ENCODE measurements around the gene RGS9BP. TPM values are rescaled to one million over a fixed set of nuclear protein-coding genes. Genes with fewer than 3 reads are reported as not detected.
"Not testable (repeated sequence)": the region's sequence is repeated elsewhere in the genome, so short reads cannot be mapped to it uniquely, and the experiment has no call there.

Gene RGS9BP
- total RNA-seq, 2 experiments from 2014 or later: 0.54 to 0.72 TPM

GRCh38 chr19:32694851-32695250 is 19.2 kb downstream of the RGS9BP start:
- intact Hi-C loops (cut with micrococcal nuclease; ENCODE audit: unreplicated experiment); H3K9me2 ChIP-seq (ENCODE audit: insufficient read depth, low read length); H3K9me3 ChIP-seq (ENCODE audit: low read length); H4K20me1 ChIP-seq (ENCODE audit: insufficient read depth, low read length); H2AFZ ChIP-seq (ENCODE audit: low read length); DNase-seq (ENCODE audit: low spot score); H3K27ac ChIP-seq (ENCODE audit: low read depth, low read length, poor library complexity, severe bottlenecking); H3K4me2 ChIP-seq (ENCODE audit: low read length); BruUV-seq (replicated peaks); CTCF ChIA-PET (ENCODE audit: unreplicated experiment): not testable (repeated sequence)
- H3K4me1 ChIP-seq (ENCODE audit: insufficient read depth, low read length, poor library complexity, severe bottlenecking): peaks cover 20% of the 10 kb centered on the region
- peaks cover 13% of the 10 kb centered on the region; the same call in 1 of the 2 replicates for H3K79me2 ChIP-seq (ENCODE audit: insufficient read depth, low read depth, low read length)
- POLR2A ChIA-PET: interaction anchor here (0.6 kb wide), 1 partner anchor 109 kb away, joined by 3 read pairs; no protein-coding TSS in a partner anchor
- peak overlapping the region; percentile 40 for H3K4me3 ChIP-seq (ENCODE audit: low read depth, low read length, poor library complexity, severe bottlenecking)
- H3K36me3 ChIP-seq (ENCODE audit: insufficient read depth, low read length): peaks cover 21% of the 10 kb centered on the region; the same call in 1 of the 2 replicates

- DNase-seq (ENCODE audit: low spot score); H2AFZ ChIP-seq (ENCODE audit: low read length); H4K20me1 ChIP-seq (ENCODE audit: insufficient read depth, low read length); intact Hi-C loops (cut with micrococcal nuclease; ENCODE audit: unreplicated experiment); H3K27ac ChIP-seq (ENCODE audit: low read depth, low read length, poor library complexity, severe bottlenecking); H3K9me3 ChIP-seq (ENCODE audit: low read length); H3K9me2 ChIP-seq (ENCODE audit: insufficient read depth, low read length); H3K4me2 ChIP-seq (ENCODE audit: low read length); POLR2A ChIA-PET; H3K4me3 ChIP-seq (ENCODE audit: low read depth, low read length, poor library complexity, severe bottlenecking); BruUV-seq (replicated peaks); CTCF ChIA-PET (ENCODE audit: unreplicated experiment): not testable (repeated sequence)
- peaks cover 14% of the 10 kb centered on the region for H3K4me1 ChIP-seq (ENCODE audit: insufficient read depth, low read length, poor library complexity, severe bottlenecking)
- H3K36me3 ChIP-seq (ENCODE audit: insufficient read depth, low read length): peaks cover 26% of the 10 kb centered on the region
- peaks cover 13% of the 10 kb centered on the region; the same call in 1 of the 2 replicates for H3K79me2 ChIP-seq (ENCODE audit: insufficient read depth, low read depth, low read length)
Observed at GRCh38 chr19:32695506-32695905, 19.9 kb downstream of the RGS9BP start.

GRCh38 chr19:32696771-32697170 is 21.1 kb downstream of the RGS9BP start:
- BruUV-seq (replicated peaks); H3K9me2 ChIP-seq (ENCODE audit: insufficient read depth, low read length); H3K9me3 ChIP-seq (ENCODE audit: low read length); DNase-seq (ENCODE audit: low spot score); H2AFZ ChIP-seq (ENCODE audit: low read length); POLR2A ChIA-PET; CTCF ChIA-PET (ENCODE audit: unreplicated experiment); H3K4me2 ChIP-seq (ENCODE audit: low read length); H3K4me3 ChIP-seq (ENCODE audit: low read depth, low read length, poor library complexity, severe bottlenecking); intact Hi-C loops (cut with micrococcal nuclease; ENCODE audit: unreplicated experiment); H4K20me1 ChIP-seq (ENCODE audit: insufficient read depth, low read length); H3K4me1 ChIP-seq (ENCODE audit: insufficient read depth, low read length, poor library complexity, severe bottlenecking); H3K27ac ChIP-seq (ENCODE audit: low read depth, low read length, poor library complexity, severe bottlenecking): not testable (repeated sequence)
- H3K79me2 ChIP-seq (ENCODE audit: insufficient read depth, low read depth, low read length): peaks cover 13% of the 10 kb centered on the region; the same call in 1 of the 2 replicates
- H3K36me3 ChIP-seq (ENCODE audit: insufficient read depth, low read length): peaks cover 34% of the 10 kb centered on the region

- H4K20me1 ChIP-seq (ENCODE audit: insufficient read depth, low read length); H3K4me1 ChIP-seq (ENCODE audit: insufficient read depth, low read length, poor library complexity, severe bottlenecking); H3K4me3 ChIP-seq (ENCODE audit: low read depth, low read length, poor library complexity, severe bottlenecking); H2AFZ ChIP-seq (ENCODE audit: low read length); intact Hi-C loops (cut with micrococcal nuclease; ENCODE audit: unreplicated experiment); DNase-seq (ENCODE audit: low spot score); H3K9me2 ChIP-seq (ENCODE audit: insufficient read depth, low read length); BruUV-seq (replicated peaks); H3K79me2 ChIP-seq (ENCODE audit: insufficient read depth, low read depth, low read length); H3K4me2 ChIP-seq (ENCODE audit: low read length); CTCF ChIA-PET (ENCODE audit: unreplicated experiment); POLR2A ChIA-PET; H3K27ac ChIP-seq (ENCODE audit: low read depth, low read length, poor library complexity, severe bottlenecking): not testable (repeated sequence)
- H3K9me3 ChIP-seq (ENCODE audit: low read length): peaks cover 21% of the 10 kb centered on the region; the same call in 1 of the 2 replicates
- H3K36me3 ChIP-seq (ENCODE audit: insufficient read depth, low read length): peaks cover 59% of the 10 kb centered on the region
Observed at GRCh38 chr19:32700129-32700528, 24.5 kb downstream of the RGS9BP start.

Data from OCI-LY7 (cell line).